UCSD-AML1 (cell line): ENCODE measurements around the gene GRB10.
"Not testable (repeated sequence)": the region's sequence is repeated elsewhere in the genome, so short reads cannot be mapped to it uniquely, and the experiment has no call there.

ENCODE experiments used
- DNase-seq: peaks from one replicate; lab custom pipeline; 2025; ENCODE audit not compliant: unreplicated experiment; lab: John Stamatoyannopoulos, UW

Gene GRB10

GRCh38 chr7:50745336-50745735 is 37.4 kb downstream of the GRB10 start:
- no peak for DNase-seq

GRCh38 chr7:50743893-50744292 is 38.8 kb downstream of the GRB10 start:
- no peak for DNase-seq

GRCh38 chr7:50743016-50743415 is 39.7 kb downstream of the GRB10 start:
- no peak for DNase-seq

- DNase-seq: no peak
Measured at GRCh38 chr7:50742401-50742800, 40.3 kb downstream of the GRB10 start.

GRCh38 chr7:50739744-50740435 is 42.8 kb downstream of the GRB10 start:
- DNase-seq: no peak

GRCh38 chr7:50738932-50739331 is 43.8 kb downstream of the GRB10 start:
- no peak for DNase-seq

- DNase-seq: not testable (repeated sequence)
Measured at GRCh38 chr7:50735836-50736235, 46.9 kb downstream of the GRB10 start.

- DNase-seq: no peak
Measured at GRCh38 chr7:50735333-50735732, 47.4 kb downstream of the GRB10 start.

GRCh38 chr7:50734246-50734645 is 48.5 kb downstream of the GRB10 start:
- DNase-seq: no peak

- DNase-seq: no peak
Measured at GRCh38 chr7:50733552-50733951, 49.1 kb downstream of the GRB10 start.

- no peak for DNase-seq
Measured at GRCh38 chr7:50731703-50732582, 50.8 kb downstream of the GRB10 start.

- peak; percentile 15 for DNase-seq
Measured at GRCh38 chr7:50730446-50731400, 52.0 kb downstream of the GRB10 start.

GRCh38 chr7:50729962-50730361 is 52.7 kb downstream of the GRB10 start:
- no peak for DNase-seq

GRCh38 chr7:50728184-50728583 is 54.5 kb downstream of the GRB10 start:
- no peak for DNase-seq

GRCh38 chr7:50727711-50728110 is 55.0 kb downstream of the GRB10 start:
- no peak for DNase-seq

GRCh38 chr7:50727072-50727471 is 55.6 kb downstream of the GRB10 start:
- DNase-seq: no peak

GRCh38 chr7:50725774-50726173 is 56.9 kb downstream of the GRB10 start:
- no peak for DNase-seq

- DNase-seq: peak; percentile 34
Measured at GRCh38 chr7:50724526-50725520, 57.9 kb downstream of the GRB10 start.

- DNase-seq: peak; percentile 16
Measured at GRCh38 chr7:50723888-50724287, 58.8 kb downstream of the GRB10 start.

- no peak for DNase-seq
Measured at GRCh38 chr7:50723173-50723572, 59.5 kb downstream of the GRB10 start.
